ENCODE measurements around the gene CEMIP. TPM values are rescaled to one million over a fixed set of nuclear protein-coding genes. Genes with fewer than 3 reads are reported as not detected.
A peak's percentile ranks its signal among the peaks of the same experiment; 100 is the strongest.

Gene CEMIP
- total and polyA plus RNA-seq, 2 of the 13 experiments (the other 11 are each of a cell fraction or from before 2014, with no cell fraction given): 4.3 to 28.5 TPM

- TF ChIP-seq, protein P1, sequence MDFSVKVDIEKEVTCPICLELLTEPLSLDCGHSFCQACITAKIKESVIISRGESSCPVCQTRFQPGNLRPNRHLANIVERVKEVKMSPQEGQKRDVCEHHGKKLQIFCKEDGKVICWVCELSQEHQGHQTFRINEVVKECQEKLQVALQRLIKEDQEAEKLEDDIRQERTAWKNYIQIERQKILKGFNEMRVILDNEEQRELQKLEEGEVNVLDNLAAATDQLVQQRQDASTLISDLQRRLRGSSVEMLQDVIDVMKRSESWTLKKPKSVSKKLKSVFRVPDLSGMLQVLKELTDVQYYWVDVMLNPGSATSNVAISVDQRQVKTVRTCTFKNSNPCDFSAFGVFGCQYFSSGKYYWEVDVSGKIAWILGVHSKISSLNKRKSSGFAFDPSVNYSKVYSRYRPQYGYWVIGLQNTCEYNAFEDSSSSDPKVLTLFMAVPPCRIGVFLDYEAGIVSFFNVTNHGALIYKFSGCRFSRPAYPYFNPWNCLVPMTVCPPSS (IDR thresholded peaks at IDR 0.05): no peak
- TF ChIP-seq HNF4A (CRISPR knock-in tag; IDR thresholded peaks at IDR 0.05): no peak
- TF ChIP-seq, protein P2, sequence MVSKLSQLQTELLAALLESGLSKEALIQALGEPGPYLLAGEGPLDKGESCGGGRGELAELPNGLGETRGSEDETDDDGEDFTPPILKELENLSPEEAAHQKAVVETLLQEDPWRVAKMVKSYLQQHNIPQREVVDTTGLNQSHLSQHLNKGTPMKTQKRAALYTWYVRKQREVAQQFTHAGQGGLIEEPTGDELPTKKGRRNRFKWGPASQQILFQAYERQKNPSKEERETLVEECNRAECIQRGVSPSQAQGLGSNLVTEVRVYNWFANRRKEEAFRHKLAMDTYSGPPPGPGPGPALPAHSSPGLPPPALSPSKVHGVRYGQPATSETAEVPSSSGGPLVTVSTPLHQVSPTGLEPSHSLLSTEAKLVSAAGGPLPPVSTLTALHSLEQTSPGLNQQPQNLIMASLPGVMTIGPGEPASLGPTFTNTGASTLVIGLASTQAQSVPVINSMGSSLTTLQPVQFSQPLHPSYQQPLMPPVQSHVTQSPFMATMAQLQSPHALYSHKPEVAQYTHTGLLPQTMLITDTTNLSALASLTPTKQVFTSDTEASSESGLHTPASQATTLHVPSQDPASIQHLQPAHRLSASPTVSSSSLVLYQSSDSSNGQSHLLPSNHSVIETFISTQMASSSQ (IDR thresholded peaks at IDR 0.05; ENCODE audit: low read depth): no peak
- TF ChIP-seq, protein P2 (CRISPR knock-in tag; IDR thresholded peaks at IDR 0.05; ENCODE audit: borderline replicate concordance): no peak
- TF ChIP-seq RFXAP (CRISPR knock-in tag; IDR thresholded peaks at IDR 0.05; ENCODE audit: borderline replicate concordance): no peak
- TF ChIP-seq ARID5B (CRISPR knock-in tag; IDR thresholded peaks at IDR 0.05): 0 out of 2 replicates have a peak, but pooled peaks have one; percentile 27
- peak; percentile 57 for TF ChIP-seq NFE2 (CRISPR knock-in tag; IDR thresholded peaks at IDR 0.05)
- no peak for TF ChIP-seq ZBTB20 (CRISPR knock-in tag; IDR thresholded peaks at IDR 0.05; ENCODE audit: borderline replicate concordance, low read depth)
- no peak for TF ChIP-seq DR1 (CRISPR knock-in tag; IDR thresholded peaks at IDR 0.05)
- TF ChIP-seq ZNF367 (CRISPR knock-in tag; IDR thresholded peaks at IDR 0.05; ENCODE audit: borderline replicate concordance): no peak
- TF ChIP-seq, protein P3, sequence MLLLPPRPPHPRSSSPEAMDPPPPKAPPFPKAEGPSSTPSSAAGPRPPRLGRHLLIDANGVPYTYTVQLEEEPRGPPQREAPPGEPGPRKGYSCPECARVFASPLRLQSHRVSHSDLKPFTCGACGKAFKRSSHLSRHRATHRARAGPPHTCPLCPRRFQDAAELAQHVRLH (CRISPR knock-in tag; IDR thresholded peaks at IDR 0.05; ENCODE audit: borderline replicate concordance, low read depth): no peak
- TF ChIP-seq ZBTB7A (CRISPR knock-in tag; IDR thresholded peaks at IDR 0.05): no peak
- TF ChIP-seq ZNF615 (CRISPR knock-in tag; IDR thresholded peaks at IDR 0.05; ENCODE audit: borderline replicate concordance): no peak
- no peak for TF ChIP-seq KAT7 (CRISPR knock-in tag; IDR thresholded peaks at IDR 0.05; ENCODE audit: borderline replicate concordance)
- TF ChIP-seq POLR2AphosphoS5 (IDR thresholded peaks at IDR 0.05; ENCODE audit: low read depth, low read length): no peak
- TF ChIP-seq FOXA1 (IDR thresholded peaks at IDR 0.05): no peak
- peak; percentile 46 for TF ChIP-seq FOXA1 (CRISPR knock-in tag; IDR thresholded peaks at IDR 0.05)
These were observed 175.0 kb downstream of the CEMIP start (continued) for GRCh38 chr15:80953953-80954778.
